ENCODE results near the gene CDH22.

CDH22 gene

GRCh38 chr20:46188866-46189541 is 119.3 kb downstream of the CDH22 start:
- peak; percentile 41 for DNase-seq

GRCh38 chr20:46186210-46186609 is 122.1 kb downstream of the CDH22 start:
- no peak for DNase-seq

GRCh38 chr20:46185353-46185752 is 122.9 kb downstream of the CDH22 start:
- DNase-seq, result no peak

GRCh38 chr20:46183768-46184167 is 124.5 kb downstream of the CDH22 start:
- no peak for DNase-seq

- DNase-seq, result no peak
These were observed 125.8 kb downstream of the CDH22 start for GRCh38 chr20:46182276-46183200.

GRCh38 chr20:46179862-46180261 is 128.4 kb downstream of the CDH22 start:
- no peak for DNase-seq

- no peak for DNase-seq
These were observed 129.4 kb downstream of the CDH22 start for GRCh38 chr20:46178891-46179290.

- no peak for DNase-seq
These were observed 130.5 kb downstream of the CDH22 start for GRCh38 chr20:46177768-46178167.

- DNase-seq, result no peak
These were observed 131.4 kb downstream of the CDH22 start for GRCh38 chr20:46176739-46177378.

- DNase-seq, result no peak
These were observed 133.2 kb downstream of the CDH22 start for GRCh38 chr20:46175127-46175494.

- peak; percentile 92 for DNase-seq
These were observed 133.7 kb downstream of the CDH22 start for GRCh38 chr20:46174469-46175126.

- no peak for DNase-seq
These were observed 134.4 kb downstream of the CDH22 start for GRCh38 chr20:46173652-46174468.

- DNase-seq, result no peak
These were observed 135.2 kb downstream of the CDH22 start for GRCh38 chr20:46172961-46173536.

- no peak for DNase-seq
These were observed 135.8 kb downstream of the CDH22 start for GRCh38 chr20:46172455-46172854.

GRCh38 chr20:46171909-46172308 is 136.4 kb downstream of the CDH22 start:
- peak; percentile 29 for DNase-seq

- DNase-seq, result no peak
These were observed 136.8 kb downstream of the CDH22 start for GRCh38 chr20:46171476-46171875.

- DNase-seq, result no peak
These were observed 138.8 kb downstream of the CDH22 start for GRCh38 chr20:46169245-46170171.

- DNase-seq, result no peak
These were observed 139.9 kb downstream of the CDH22 start for GRCh38 chr20:46168438-46168837.

GRCh38 chr20:46167080-46167479 is 141.2 kb downstream of the CDH22 start:
- DNase-seq, result no peak

GRCh38 chr20:46164254-46164653 is 144.0 kb downstream of the CDH22 start:
- DNase-seq, result no peak

GRCh38 chr20:46161921-46162320 is 146.4 kb downstream of the CDH22 start:
- DNase-seq, result no peak

Measured in DMS53 (cell line).